Measurements from ENCODE around the gene CACNA1B.

CACNA1B gene

DNA sequence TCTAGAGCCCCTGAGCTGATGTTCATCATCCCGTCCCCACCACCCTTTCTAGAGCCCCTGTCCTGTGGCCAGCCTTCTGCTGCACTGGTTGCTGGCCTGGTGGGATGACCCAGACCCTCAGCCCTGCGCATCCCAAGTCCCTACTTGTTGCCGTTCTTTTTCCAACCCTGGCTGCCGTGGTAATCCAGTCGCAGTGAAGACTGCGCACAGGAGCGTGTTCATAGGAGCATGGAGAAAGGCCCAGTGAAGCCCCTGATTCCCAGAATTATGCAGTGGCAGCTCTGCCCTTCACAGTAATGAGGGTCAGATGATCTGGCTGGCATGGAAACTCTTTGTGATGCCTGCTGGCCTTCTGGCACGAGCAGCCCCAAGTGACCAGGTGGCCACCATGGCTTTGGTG lies 183.3 kb downstream of the CACNA1B start:
- Histone ChIP-seq H3K27ac (replicated peaks) (no peak overlapping the region), H3K4me3 (replicated peaks; ENCODE audit: insufficient read depth, low read length) (no peak overlapping the region), H3K27me3 (ENCODE audit: insufficient read depth, poor library complexity, severe bottlenecking) (no peaks in the 10 kb centered on the region)
- DNase-seq (ENCODE audit: low read depth in 1 of 2, low spot score in 1 of 2): no peak
- no peak for TF ChIP-seq CTCF (IDR thresholded peaks at IDR 0.05; ENCODE audit: insufficient read depth, low read length)

GRCh38 chr9:138061631-138062030 lies 184.0 kb downstream of the CACNA1B start:
- TF ChIP-seq POLR2AphosphoS5 (IDR thresholded peaks at IDR 0.05; ENCODE audit: low read depth): no peak
- TF ChIP-seq, protein P1, sequence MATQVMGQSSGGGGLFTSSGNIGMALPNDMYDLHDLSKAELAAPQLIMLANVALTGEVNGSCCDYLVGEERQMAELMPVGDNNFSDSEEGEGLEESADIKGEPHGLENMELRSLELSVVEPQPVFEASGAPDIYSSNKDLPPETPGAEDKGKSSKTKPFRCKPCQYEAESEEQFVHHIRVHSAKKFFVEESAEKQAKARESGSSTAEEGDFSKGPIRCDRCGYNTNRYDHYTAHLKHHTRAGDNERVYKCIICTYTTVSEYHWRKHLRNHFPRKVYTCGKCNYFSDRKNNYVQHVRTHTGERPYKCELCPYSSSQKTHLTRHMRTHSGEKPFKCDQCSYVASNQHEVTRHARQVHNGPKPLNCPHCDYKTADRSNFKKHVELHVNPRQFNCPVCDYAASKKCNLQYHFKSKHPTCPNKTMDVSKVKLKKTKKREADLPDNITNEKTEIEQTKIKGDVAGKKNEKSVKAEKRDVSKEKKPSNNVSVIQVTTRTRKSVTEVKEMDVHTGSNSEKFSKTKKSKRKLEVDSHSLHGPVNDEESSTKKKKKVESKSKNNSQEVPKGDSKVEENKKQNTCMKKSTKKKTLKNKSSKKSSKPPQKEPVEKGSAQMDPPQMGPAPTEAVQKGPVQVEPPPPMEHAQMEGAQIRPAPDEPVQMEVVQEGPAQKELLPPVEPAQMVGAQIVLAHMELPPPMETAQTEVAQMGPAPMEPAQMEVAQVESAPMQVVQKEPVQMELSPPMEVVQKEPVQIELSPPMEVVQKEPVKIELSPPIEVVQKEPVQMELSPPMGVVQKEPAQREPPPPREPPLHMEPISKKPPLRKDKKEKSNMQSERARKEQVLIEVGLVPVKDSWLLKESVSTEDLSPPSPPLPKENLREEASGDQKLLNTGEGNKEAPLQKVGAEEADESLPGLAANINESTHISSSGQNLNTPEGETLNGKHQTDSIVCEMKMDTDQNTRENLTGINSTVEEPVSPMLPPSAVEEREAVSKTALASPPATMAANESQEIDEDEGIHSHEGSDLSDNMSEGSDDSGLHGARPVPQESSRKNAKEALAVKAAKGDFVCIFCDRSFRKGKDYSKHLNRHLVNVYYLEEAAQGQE (IDR thresholded peaks at IDR 0.05; ENCODE audit: insufficient replicate concordance, low read depth): no peak
- DNase-seq (ENCODE audit: low read depth in 1 of 2, low spot score in 1 of 2): no peak
- no peak overlapping the region for H3K27ac ChIP-seq (replicated peaks)

DNA sequence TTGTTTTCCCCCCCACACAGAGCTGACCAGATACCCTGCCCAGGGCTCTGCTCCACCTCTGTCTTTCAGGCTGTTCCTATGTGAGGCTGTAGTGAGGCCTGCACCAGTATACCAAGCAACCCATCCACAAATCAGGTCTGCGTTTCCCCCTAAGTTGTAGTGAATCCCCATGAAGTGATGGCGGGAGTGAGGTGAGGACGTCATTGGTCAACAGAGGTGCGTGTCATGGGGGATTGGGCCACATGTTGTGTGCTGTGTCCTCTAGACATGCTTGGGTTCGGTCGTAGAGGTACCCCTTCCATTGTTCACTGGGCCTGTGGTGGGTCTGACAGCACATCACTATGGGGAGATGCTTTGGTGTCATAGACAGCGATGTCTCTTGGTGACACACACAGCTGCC lies 184.6 kb downstream of the CACNA1B start:
- H3K27ac ChIP-seq (replicated peaks): no peak overlapping the region
- TF ChIP-seq GABPA (IDR thresholded peaks at IDR 0.05; ENCODE audit: low read depth): no peak
- no peak for TF ChIP-seq CTCF (IDR thresholded peaks at IDR 0.05; ENCODE audit: insufficient read depth, low read length)
- TF ChIP-seq, protein P1 (IDR thresholded peaks at IDR 0.05; ENCODE audit: insufficient replicate concordance, low read depth): no peak
- TF ChIP-seq SPI1 (IDR thresholded peaks at IDR 0.05; ENCODE audit: borderline replicate concordance, low read depth): no peak
- no peak for TF ChIP-seq POLR2AphosphoS5 (IDR thresholded peaks at IDR 0.05; ENCODE audit: low read depth)
- no peaks in the 10 kb centered on the region for H3K27me3 ChIP-seq (ENCODE audit: insufficient read depth, poor library complexity, severe bottlenecking)
- DNase-seq (ENCODE audit: low read depth in 1 of 2, low spot score in 1 of 2): no peak
- no peak overlapping the region for H3K4me3 ChIP-seq (replicated peaks; ENCODE audit: insufficient read depth, low read length)

More at GRCh38 chr9:138061631-138062030, 184.0 kb downstream of the CACNA1B start:
- Histone ChIP-seq H3K27me3 (ENCODE audit: insufficient read depth, poor library complexity, severe bottlenecking) (no peaks in the 10 kb centered on the region), H3K4me3 (replicated peaks; ENCODE audit: insufficient read depth, low read length) (no peak overlapping the region)

DNA sequence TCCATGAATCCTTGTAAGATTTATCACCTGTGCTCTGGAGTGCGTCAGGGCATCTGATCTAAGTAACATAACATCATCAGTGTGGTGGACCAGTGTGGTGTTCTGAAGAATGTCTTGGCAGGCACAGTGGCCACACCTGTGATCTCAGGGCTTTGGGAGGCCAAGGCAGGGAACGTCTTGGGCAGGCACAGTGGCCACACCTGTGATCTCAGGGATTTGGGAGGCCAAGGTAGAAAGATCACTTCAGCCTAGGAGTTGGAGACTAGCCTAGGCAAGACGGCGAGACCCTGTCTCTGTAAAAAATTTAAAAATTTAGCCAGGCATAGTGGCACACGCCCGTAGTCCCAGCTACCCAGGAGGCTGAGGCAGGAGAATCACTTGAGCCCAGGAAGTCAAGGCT lies 185.5 kb downstream of the CACNA1B start:
- no peak for TF ChIP-seq SPI1 (IDR thresholded peaks at IDR 0.05; ENCODE audit: borderline replicate concordance, low read depth)
- TF ChIP-seq GABPA (IDR thresholded peaks at IDR 0.05; ENCODE audit: low read depth): no peak
- no peak for TF ChIP-seq CTCF (IDR thresholded peaks at IDR 0.05; ENCODE audit: insufficient read depth, low read length)
- TF ChIP-seq, protein P1 (IDR thresholded peaks at IDR 0.05; ENCODE audit: insufficient replicate concordance, low read depth): no peak
- TF ChIP-seq POLR2AphosphoS5 (IDR thresholded peaks at IDR 0.05; ENCODE audit: low read depth): no peak
- Histone ChIP-seq H3K4me3 (replicated peaks; ENCODE audit: insufficient read depth, low read length) (no peak overlapping the region), H3K27me3 (ENCODE audit: insufficient read depth, poor library complexity, severe bottlenecking) (no peaks in the 10 kb centered on the region)

More for the DNA sequence above, 185.5 kb downstream of the CACNA1B start:
- H3K27ac ChIP-seq (replicated peaks): no peak overlapping the region
- DNase-seq (ENCODE audit: low read depth in 1 of 2, low spot score in 1 of 2): no peak
